Measurements from ENCODE around the gene CABP2. TPM values are rescaled to one million over a fixed set of nuclear protein-coding genes. Genes with fewer than 3 reads are reported as not detected.

The CABP2 gene
- total and polyA plus RNA-seq, 4 experiments from 2014 or later, result not detected

- H3K27ac Mint-ChIP-seq, result no peak overlapping the region
Measured at GRCh38 chr11:67545280-67545679, 22.0 kb upstream of the CABP2 start.

GRCh38 chr11:67544616-67545242 lies 21.5 kb upstream of the CABP2 start:
- ChIA-PET POLR2A (ENCODE audit: partially characterized antibody) (no interaction called here), CTCF (ENCODE audit: partially characterized antibody) (no interaction called here)

More at GRCh38 chr11:67545280-67545679, 22.0 kb upstream of the CABP2 start:
- Histone ChIP-seq H3K36me3 (ENCODE audit: insufficient read depth, low read length) (no peaks in the 10 kb centered on the region), H3K27ac (ENCODE audit: low read depth, low read length) (no peak overlapping the region), H3K9me3 (ENCODE audit: control insufficient read depth in 1 of 2, low read length in 2 of 2) (no peaks in the 10 kb centered on the region), H3K27me3 (ENCODE audit: insufficient read depth, low read length) (no peaks in the 10 kb centered on the region), H3K4me3 (ENCODE audit: low read length in 2 of 2) (no peak overlapping the region), H3K4me1 (ENCODE audit: insufficient read depth, low read length) (no peaks in the 10 kb centered on the region)
- no peaks in the 10 kb centered on the region for H3K36me3 Mint-ChIP-seq
- ChIA-PET POLR2A (ENCODE audit: partially characterized antibody) (no interaction called here), CTCF (ENCODE audit: partially characterized antibody) (no interaction called here)
- H3K27me3 Mint-ChIP-seq, result peaks cover 2 to 5% of the 10 kb centered on the region in 2 donors
- DNase-seq, result no peak
- H3K4me3 Mint-ChIP-seq, result no peak overlapping the region
- no peaks in the 10 kb centered on the region for H3K9me3 Mint-ChIP-seq
- H3K4me1 Mint-ChIP-seq, result peaks cover 0 to 1% (median 0%) of the 10 kb centered on the region in 4 donors
- intact Hi-C loops (cut with micrococcal nuclease), result no loop called here

GRCh38 chr11:67543585-67543984 lies 20.3 kb upstream of the CABP2 start:
- Histone ChIP-seq H3K4me3 (ENCODE audit: low read length in 2 of 2) (no peak overlapping the region), H3K27ac (ENCODE audit: low read depth, low read length) (no peak overlapping the region), H3K27me3 (ENCODE audit: insufficient read depth, low read length) (no peaks in the 10 kb centered on the region), H3K36me3 (ENCODE audit: insufficient read depth, low read length) (no peaks in the 10 kb centered on the region), H3K9me3 (ENCODE audit: control insufficient read depth in 1 of 2, low read length in 2 of 2) (no peaks in the 10 kb centered on the region), H3K4me1 (ENCODE audit: insufficient read depth, low read length) (no peaks in the 10 kb centered on the region)
- no peaks in the 10 kb centered on the region for H3K9me3 Mint-ChIP-seq
- no peak overlapping the region for H3K4me3 Mint-ChIP-seq
- H3K27ac Mint-ChIP-seq, result peak overlapping the region in 1 of 7 donors; percentile 15
- DNase-seq, result no peak
- POLR2A ChIA-PET (ENCODE audit: partially characterized antibody), result no interaction called here
- H3K27me3 Mint-ChIP-seq, result peaks cover 1 to 2% of the 10 kb centered on the region in 2 donors
- H3K36me3 Mint-ChIP-seq, result no peaks in the 10 kb centered on the region
- CTCF ChIA-PET (ENCODE audit: partially characterized antibody), result no interaction called here
- intact Hi-C loops (cut with micrococcal nuclease), result no loop called here
- peaks cover 0 to 1% (median 0%) of the 10 kb centered on the region in 4 donors for H3K4me1 Mint-ChIP-seq

More at GRCh38 chr11:67544616-67545242, 21.5 kb upstream of the CABP2 start:
- Mint-ChIP-seq H3K4me3 (no peak overlapping the region), H3K36me3 (no peaks in the 10 kb centered on the region), H3K27ac (no peak overlapping the region), H3K27me3 (peaks cover 1 to 2% of the 10 kb centered on the region in 2 donors), H3K4me1 (peaks cover 0 to 1% (median 0%) of the 10 kb centered on the region in 4 donors), H3K9me3 (no peaks in the 10 kb centered on the region)
- no peaks in the 10 kb centered on the region for H3K9me3 ChIP-seq (ENCODE audit: control insufficient read depth in 1 of 2, low read length in 2 of 2)
- no peaks in the 10 kb centered on the region for H3K36me3 ChIP-seq (ENCODE audit: insufficient read depth, low read length)
- no peak overlapping the region for H3K27ac ChIP-seq (ENCODE audit: low read depth, low read length)
- DNase-seq, result no peak
- intact Hi-C loops (cut with micrococcal nuclease), result no loop called here
- no peak overlapping the region for H3K4me3 ChIP-seq (ENCODE audit: low read length in 2 of 2)
- H3K4me1 ChIP-seq (ENCODE audit: insufficient read depth, low read length), result no peaks in the 10 kb centered on the region
- no peaks in the 10 kb centered on the region for H3K27me3 ChIP-seq (ENCODE audit: insufficient read depth, low read length)

GRCh38 chr11:67542971-67543370 lies 19.7 kb upstream of the CABP2 start:
- H3K4me1 ChIP-seq (ENCODE audit: insufficient read depth, low read length), result no peaks in the 10 kb centered on the region
- ChIA-PET CTCF (ENCODE audit: partially characterized antibody) (no interaction called here), POLR2A (ENCODE audit: partially characterized antibody) (no interaction called here)
- peaks cover 0 to 1% (median 0%) of the 10 kb centered on the region in 4 donors for H3K4me1 Mint-ChIP-seq
- DNase-seq, result no peak
- peaks cover 1 to 2% of the 10 kb centered on the region in 2 donors for H3K27me3 Mint-ChIP-seq
- H3K4me3 ChIP-seq (ENCODE audit: low read length in 2 of 2), result no peak overlapping the region
- H3K4me3 Mint-ChIP-seq, result no peak overlapping the region
- H3K9me3 Mint-ChIP-seq, result no peaks in the 10 kb centered on the region
- H3K9me3 ChIP-seq (ENCODE audit: control insufficient read depth in 1 of 2, low read length in 2 of 2), result no peaks in the 10 kb centered on the region
- no peaks in the 10 kb centered on the region for H3K27me3 ChIP-seq (ENCODE audit: insufficient read depth, low read length)
- intact Hi-C loops (cut with micrococcal nuclease), result no loop called here
- no peaks in the 10 kb centered on the region for H3K36me3 ChIP-seq (ENCODE audit: insufficient read depth, low read length)
- H3K36me3 Mint-ChIP-seq, result no peaks in the 10 kb centered on the region
- H3K27ac Mint-ChIP-seq, result peak overlapping the region in 1 of 7 donors; percentile 62
- no peak overlapping the region for H3K27ac ChIP-seq (ENCODE audit: low read depth, low read length)

GRCh38 chr11:67542169-67542568 lies 18.9 kb upstream of the CABP2 start:
- POLR2A ChIA-PET (ENCODE audit: partially characterized antibody), result no interaction called here
- H3K9me3 ChIP-seq (ENCODE audit: control insufficient read depth in 1 of 2, low read length in 2 of 2), result no peaks in the 10 kb centered on the region
- no peak overlapping the region for H3K27ac ChIP-seq (ENCODE audit: low read depth, low read length)
- Mint-ChIP-seq H3K36me3 (no peaks in the 10 kb centered on the region), H3K9me3 (no peaks in the 10 kb centered on the region), H3K4me1 (peaks cover 0 to 1% (median 0%) of the 10 kb centered on the region in 4 donors), H3K27me3 (peaks cover 1 to 2% of the 10 kb centered on the region in 2 donors), H3K4me3 (no peak overlapping the region), H3K27ac (no peak overlapping the region)
- no peaks in the 10 kb centered on the region for H3K36me3 ChIP-seq (ENCODE audit: insufficient read depth, low read length)
- CTCF ChIA-PET (ENCODE audit: partially characterized antibody), result no interaction called here
- intact Hi-C loops (cut with micrococcal nuclease), result no loop called here
- no peaks in the 10 kb centered on the region for H3K27me3 ChIP-seq (ENCODE audit: insufficient read depth, low read length)
- H3K4me1 ChIP-seq (ENCODE audit: insufficient read depth, low read length), result no peaks in the 10 kb centered on the region
- no peak overlapping the region for H3K4me3 ChIP-seq (ENCODE audit: low read length in 2 of 2)
- DNase-seq, result no peak

GRCh38 chr11:67541198-67541597 lies 18.0 kb upstream of the CABP2 start:
- Mint-ChIP-seq H3K9me3 (no peaks in the 10 kb centered on the region), H3K27me3 (no peaks in the 10 kb centered on the region), H3K36me3 (no peaks in the 10 kb centered on the region), H3K4me1 (no peaks in the 10 kb centered on the region), H3K27ac (peak overlapping the region in 1 of 7 donors; percentile 57), H3K4me3 (no peak overlapping the region)
- Histone ChIP-seq H3K27ac (ENCODE audit: low read depth, low read length) (no peak overlapping the region), H3K4me3 (ENCODE audit: low read length in 2 of 2) (no peak overlapping the region), H3K4me1 (ENCODE audit: insufficient read depth, low read length) (no peaks in the 10 kb centered on the region), H3K27me3 (ENCODE audit: insufficient read depth, low read length) (no peaks in the 10 kb centered on the region), H3K36me3 (ENCODE audit: insufficient read depth, low read length) (no peaks in the 10 kb centered on the region), H3K9me3 (ENCODE audit: control insufficient read depth in 1 of 2, low read length in 2 of 2) (no peaks in the 10 kb centered on the region)
- DNase-seq, result no peak
- intact Hi-C loops (cut with micrococcal nuclease), result no loop called here
- ChIA-PET CTCF (ENCODE audit: partially characterized antibody) (no interaction called here), POLR2A (ENCODE audit: partially characterized antibody) (no interaction called here)

GRCh38 chr11:67539550-67539949 lies 16.3 kb upstream of the CABP2 start:
- H3K4me3 ChIP-seq (ENCODE audit: low read length in 2 of 2), result no peak overlapping the region
- CTCF ChIA-PET (ENCODE audit: partially characterized antibody), result no interaction called here
- POLR2A ChIA-PET (ENCODE audit: partially characterized antibody), result no interaction called here
- Mint-ChIP-seq H3K9me3 (peaks cover 0 to 9% (median 2%) of the 10 kb centered on the region in 8 donors), H3K36me3 (no peaks in the 10 kb centered on the region), H3K4me3 (no peak overlapping the region), H3K4me1 (no peaks in the 10 kb centered on the region), H3K27ac (no peak overlapping the region), H3K27me3 (peaks cover 0 to 1% of the 10 kb centered on the region in 2 donors)
- H3K36me3 ChIP-seq (ENCODE audit: insufficient read depth, low read length), result no peaks in the 10 kb centered on the region
- H3K27me3 ChIP-seq (ENCODE audit: insufficient read depth, low read length), result no peaks in the 10 kb centered on the region
- H3K4me1 ChIP-seq (ENCODE audit: insufficient read depth, low read length), result no peaks in the 10 kb centered on the region
- DNase-seq, result no peak
- no peak overlapping the region for H3K27ac ChIP-seq (ENCODE audit: low read depth, low read length)
- intact Hi-C loops (cut with micrococcal nuclease), result no loop called here
- H3K9me3 ChIP-seq (ENCODE audit: control insufficient read depth in 1 of 2, low read length in 2 of 2), result no peaks in the 10 kb centered on the region
